HG02943 (cell line): ENCODE data around the gene ATG16L2.

Source experiments
- ATAC-seq: cut with Tn5 transposase; IDR thresholded peaks from one replicate; pipeline ENCODE4 v1.9.1; 2021; ENCODE audit warnings: mild to moderate bottlenecking, low read depth, moderate library complexity; ENCODE audit not compliant: unreplicated experiment

The ATG16L2 gene

GRCh38 chr11:72814286-72815109, at the start of gene ATG16L2:
Gene ATG16L2, plus strand, starts transcription at chr11:72814411. Its CDS starts 35 bp downstream, at chr11:72814446.
- ATAC-seq, result peak; percentile 49

GRCh38 chr11:72764503-72764902, 49.7 kb upstream of the ATG16L2 start:
- no peak for ATAC-seq

DNA sequence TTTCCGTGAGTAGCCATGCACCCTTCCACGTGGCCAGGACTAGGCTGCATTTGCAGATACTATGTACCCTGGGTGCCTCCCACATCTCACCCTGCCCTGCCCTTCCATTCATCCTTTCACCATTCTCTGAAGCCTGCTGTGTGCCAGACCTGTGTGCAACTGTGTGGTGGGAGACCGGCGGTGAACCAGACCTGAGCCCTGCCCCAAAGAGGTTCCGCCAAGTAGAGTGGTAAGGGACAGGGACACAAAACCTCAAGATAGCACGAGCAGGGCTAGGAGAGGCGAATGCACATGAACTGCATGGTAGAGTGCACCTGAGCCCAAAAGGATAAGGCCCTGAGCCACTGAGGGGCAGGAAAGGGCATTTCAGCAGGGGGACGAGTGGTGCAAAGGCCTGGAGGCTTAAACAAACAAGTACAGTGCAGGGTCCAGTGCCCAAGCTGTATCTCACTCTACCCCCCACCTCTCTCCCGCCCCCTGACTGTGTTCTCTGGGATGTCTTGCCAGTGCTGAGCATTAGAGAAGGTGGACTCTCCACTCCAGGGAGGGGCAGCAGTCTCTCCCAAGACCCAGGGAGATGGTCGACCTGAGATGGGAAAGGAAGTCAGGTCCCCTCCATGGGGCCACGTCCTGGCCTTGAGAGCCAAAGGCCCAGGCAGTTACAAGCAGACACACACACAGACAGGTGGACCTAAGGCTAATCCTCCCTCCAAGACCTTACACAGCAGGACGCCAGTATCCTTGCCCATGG, 47.9 kb upstream of the ATG16L2 start:
- ATAC-seq, result no peak

DNA sequence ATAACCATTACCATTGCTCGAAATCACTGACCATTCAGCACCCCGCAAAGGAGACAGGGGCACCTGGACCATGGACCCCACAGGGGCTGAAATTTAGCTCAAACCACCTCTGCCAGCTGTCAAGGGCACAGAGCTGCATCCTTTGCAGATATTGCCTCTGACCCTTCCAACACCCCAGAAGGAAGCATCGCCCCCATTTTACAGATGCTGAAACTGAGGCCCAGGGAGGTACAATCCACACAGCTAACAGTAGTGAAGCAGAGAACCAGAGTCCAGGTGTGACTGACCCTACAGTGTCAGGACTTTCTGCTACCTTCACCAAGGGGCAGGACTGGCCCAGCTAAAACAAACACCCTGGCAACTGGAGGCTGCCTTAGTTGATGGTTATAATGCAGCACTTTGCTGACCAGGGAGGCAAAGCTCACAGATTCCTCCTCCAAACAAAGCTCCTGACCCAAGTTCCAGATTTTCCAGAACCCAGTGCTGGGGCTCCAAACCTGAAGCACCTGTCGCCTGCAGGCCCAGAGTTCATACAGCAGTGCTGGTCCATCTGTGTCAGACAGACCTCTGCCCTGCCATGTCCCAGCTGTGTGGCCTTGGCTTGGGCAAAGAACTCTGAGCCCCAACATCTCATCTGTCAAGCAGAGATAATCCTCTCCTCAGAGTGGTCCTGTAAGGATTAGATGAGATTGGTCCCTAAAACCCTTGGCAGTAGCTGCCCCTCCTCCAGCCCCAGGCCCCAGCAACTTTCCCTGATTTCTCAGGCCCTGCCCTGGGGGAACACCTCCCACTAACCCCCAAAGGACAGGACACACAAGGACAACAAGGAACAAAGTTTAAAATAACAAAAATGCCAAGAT, 46.8 kb upstream of the ATG16L2 start:
- ATAC-seq, result no peak

- no peak for ATAC-seq
These were observed 45.6 kb upstream of the ATG16L2 start for GRCh38 chr11:72768581-72768980.

GRCh38 chr11:72769680-72770079, 44.5 kb upstream of the ATG16L2 start:
- ATAC-seq, result no peak

DNA sequence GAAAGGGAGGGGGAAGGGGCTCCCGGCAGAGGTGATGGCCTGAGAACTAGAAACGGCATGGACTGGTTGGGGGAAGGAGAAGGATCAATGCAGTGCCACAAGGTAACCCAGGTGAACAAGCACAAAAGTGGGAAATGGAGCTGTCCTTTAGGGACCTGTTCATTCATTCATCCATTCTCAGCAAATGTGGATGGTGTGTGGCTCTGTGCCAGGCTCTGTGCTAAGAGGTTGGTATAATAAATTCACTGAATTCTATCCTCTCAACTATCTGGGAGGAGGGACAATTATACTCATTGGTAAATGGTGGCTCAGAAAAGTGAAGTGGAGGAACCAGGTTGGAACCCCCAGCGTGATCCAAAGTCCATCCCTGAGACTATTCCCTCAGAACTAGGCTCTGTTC, 43.4 kb upstream of the ATG16L2 start:
- no peak for ATAC-seq

- no peak for ATAC-seq
These were observed 42.7 kb upstream of the ATG16L2 start for GRCh38 chr11:72771507-72771906.

- ATAC-seq, result no peak
These were observed 42.2 kb upstream of the ATG16L2 start for GRCh38 chr11:72772059-72772458.

DNA sequence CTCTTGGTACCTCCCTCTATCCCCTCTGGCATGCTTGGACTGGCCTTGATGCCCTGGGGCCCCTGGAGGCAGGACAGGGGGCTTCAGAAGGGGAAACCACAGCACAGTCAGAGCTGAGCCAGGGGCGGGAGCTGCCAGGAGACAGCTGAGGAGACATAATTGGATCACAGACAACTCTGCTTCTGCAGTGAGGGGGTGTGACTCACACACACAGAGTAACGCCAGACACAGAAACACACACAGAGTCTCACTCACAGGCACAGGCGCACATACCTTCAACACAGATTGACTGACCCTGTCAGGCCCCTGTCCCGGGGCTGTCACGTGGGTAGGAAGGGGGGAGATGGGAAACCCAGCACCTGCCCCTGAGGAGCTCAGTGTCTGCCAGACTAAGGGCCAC, 40.9 kb upstream of the ATG16L2 start:
- ATAC-seq, result no peak

- no peak for ATAC-seq
These were observed 40.5 kb upstream of the ATG16L2 start for GRCh38 chr11:72773696-72774095.

DNA sequence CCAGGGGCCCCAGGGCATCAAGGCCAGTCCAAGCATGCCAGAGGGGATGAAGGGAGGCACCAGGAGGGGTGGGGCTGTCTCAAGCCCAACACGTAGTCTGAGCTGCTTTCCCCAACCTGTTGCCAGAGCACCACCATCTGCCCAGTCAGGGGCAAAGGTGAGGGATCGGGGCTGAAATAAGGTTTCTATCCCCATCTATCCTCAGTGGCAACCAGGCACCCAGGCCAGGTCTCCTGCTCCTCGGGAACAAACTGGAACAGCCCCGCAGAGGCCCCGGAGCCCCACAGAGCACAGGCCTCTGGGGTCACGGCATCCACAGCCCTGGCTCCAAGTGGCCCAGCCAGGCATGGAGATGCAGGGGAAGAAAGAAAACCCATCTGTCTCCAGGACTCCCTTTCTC, 39.7 kb upstream of the ATG16L2 start:
- ATAC-seq, result no peak

- no peak for ATAC-seq
These were observed 38.7 kb upstream of the ATG16L2 start for GRCh38 chr11:72775288-72776110.

- no peak for ATAC-seq
These were observed 37.9 kb upstream of the ATG16L2 start for GRCh38 chr11:72776117-72776843.

DNA sequence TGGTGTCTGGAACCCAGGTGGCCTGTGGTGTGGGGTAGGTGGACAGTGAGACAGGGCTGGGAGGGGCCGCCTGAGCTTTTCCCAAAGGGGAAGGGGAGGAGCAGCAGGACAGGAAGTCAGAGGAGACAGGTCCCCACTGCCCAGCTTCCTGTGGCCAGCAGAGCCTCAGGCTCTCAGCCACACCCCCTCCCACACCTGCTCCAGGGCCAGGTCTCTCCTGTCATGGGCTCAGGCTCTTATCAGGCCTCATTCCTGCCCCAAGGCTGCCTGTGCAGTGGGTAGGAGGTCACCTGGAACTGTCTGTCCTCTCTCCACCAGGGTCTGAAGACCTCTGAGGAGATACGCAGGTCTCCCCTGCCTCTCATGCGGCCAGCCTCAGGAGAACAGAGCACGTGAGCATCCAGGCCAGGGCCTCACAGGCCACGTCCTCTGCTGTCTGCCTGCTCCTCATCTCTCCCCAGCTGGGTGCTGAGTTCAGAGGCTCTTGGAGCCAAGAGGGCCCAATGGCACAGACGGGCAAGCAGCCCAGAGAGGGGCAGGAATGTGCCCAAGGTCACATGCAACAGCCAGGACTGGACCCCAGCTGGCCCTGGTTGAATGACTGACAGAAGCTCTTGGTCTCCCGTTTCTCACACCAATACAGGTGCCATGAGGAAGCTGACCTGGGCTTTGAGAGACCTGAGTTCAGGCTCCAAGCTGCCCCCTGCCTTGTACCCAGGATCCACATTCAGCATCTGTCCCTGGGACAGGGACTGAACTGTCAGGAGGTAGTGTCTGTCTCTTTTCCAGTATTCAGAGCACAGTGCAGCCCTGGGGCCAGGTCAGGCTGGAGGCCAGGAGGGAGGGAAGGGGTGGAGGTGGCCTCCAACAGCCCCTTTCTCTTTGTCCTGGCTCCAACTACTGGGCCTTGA, 37.1 kb upstream of the ATG16L2 start:
- no peak for ATAC-seq

DNA sequence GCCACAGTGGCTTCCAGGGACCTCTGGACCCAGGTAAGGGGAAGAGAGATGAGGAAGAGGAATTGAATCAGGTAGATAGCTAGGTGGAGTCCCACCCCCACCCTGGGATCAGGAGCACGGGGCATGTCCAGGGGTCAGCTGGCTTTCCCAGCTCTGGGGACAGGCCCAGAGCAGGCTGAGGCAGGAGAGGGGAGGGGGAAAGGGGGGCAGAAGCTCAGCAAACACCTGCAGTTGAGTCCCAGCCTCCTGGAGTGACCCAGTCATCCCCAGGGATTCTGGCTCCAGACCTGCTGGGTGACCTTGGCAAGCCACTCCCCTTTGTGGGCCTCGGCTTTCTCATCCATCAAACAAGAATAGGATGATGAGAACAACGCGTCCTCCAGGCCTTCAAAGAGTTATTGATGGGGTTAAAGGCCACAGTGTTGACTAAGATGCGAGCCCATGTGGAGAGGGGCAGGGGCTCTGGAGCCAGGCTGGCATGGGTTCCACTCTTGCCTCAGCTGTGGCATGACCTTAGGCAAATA, 36.4 kb upstream of the ATG16L2 start:
- no peak for ATAC-seq

- no peak for ATAC-seq
These were observed 35.4 kb upstream of the ATG16L2 start for GRCh38 chr11:72778535-72779494.
